Endothelial cell of umbilical vein (primary cell): ENCODE measurements around the gene EFS.

Source experiments
- CTCF ChIP-seq, 2 donors: IDR thresholded peaks; 1 replicate in 1 of 2; 2 replicates in 1 of 2; pipeline ENCODE4 v1.5.1; 2011; ENCODE audit warnings: low read length in 2 of 2, mild to moderate bottlenecking in 2 of 2, moderate library complexity in 2 of 2, control low read depth in 1 of 2, inconsistent platforms in 1 of 2, low read depth in 1 of 2; ENCODE audit not compliant: insufficient read depth in 1 of 2; ENCODE audit errors: extremely low read depth in 1 of 2
- EZH2 ChIP-seq: IDR thresholded peaks from 2 replicates; pipeline ENCODE4 v1.6.1; 2012; ENCODE audit warnings: borderline replicate concordance, low read depth, mild to moderate bottlenecking, moderate library complexity, low read length, inconsistent platforms; ENCODE audit not compliant: severe bottlenecking
- FOS ChIP-seq: IDR thresholded peaks from 2 replicates; pipeline ENCODE4 v1.6.1; 2011; ENCODE audit warnings: mild to moderate bottlenecking, low read length, moderate library complexity, borderline replicate concordance; ENCODE audit not compliant: insufficient read depth
- JUN ChIP-seq: IDR thresholded peaks from 2 replicates; pipeline ENCODE4 v1.6.1; 2011; ENCODE audit warnings: borderline replicate concordance, low read depth; ENCODE audit not compliant: insufficient read length, insufficient read depth
- MYC ChIP-seq: IDR thresholded peaks from one replicate; pipeline ENCODE4 v1.6.1; 2011; ENCODE audit warnings: mild to moderate bottlenecking, low read depth, low read length
- POLR2A ChIP-seq: IDR thresholded peaks from 2 replicates; pipeline ENCODE4 v1.6.1; 2012; ENCODE audit warnings: low read depth, mild to moderate bottlenecking, control low read depth, low read length
- POLR2AphosphoS5 ChIP-seq: IDR thresholded peaks from 2 replicates; pipeline ENCODE4 v1.6.1; 2012; ENCODE audit warnings: low read depth, mild to moderate bottlenecking, control low read depth, low read length, moderate library complexity; ENCODE audit not compliant: insufficient read depth

GRCh38 chr14:23405096-23405495, 40.1 kb upstream of the EFS start:
- no peak for TF ChIP-seq EZH2
- TF ChIP-seq POLR2A: no peak
- TF ChIP-seq CTCF (IDR thresholded peaks at IDR 0.05; ENCODE audit: extremely low read depth in 1 of 2, insufficient read depth in 1 of 2, low read depth in 1 of 2, low read length in 2 of 2): no peak
- TF ChIP-seq JUN: no peak
- TF ChIP-seq MYC: no peak
- no peak for TF ChIP-seq POLR2AphosphoS5
- TF ChIP-seq FOS: no peak
